Measurements from ENCODE around the gene SPATA13. TPM values are rescaled to one million over a fixed set of nuclear protein-coding genes. Genes with fewer than 3 reads are reported as not detected.

SPATA13 gene
- total and polyA plus RNA-seq, 2 donors from 2014 or later, result 12.3 to 69.2 TPM

DNA sequence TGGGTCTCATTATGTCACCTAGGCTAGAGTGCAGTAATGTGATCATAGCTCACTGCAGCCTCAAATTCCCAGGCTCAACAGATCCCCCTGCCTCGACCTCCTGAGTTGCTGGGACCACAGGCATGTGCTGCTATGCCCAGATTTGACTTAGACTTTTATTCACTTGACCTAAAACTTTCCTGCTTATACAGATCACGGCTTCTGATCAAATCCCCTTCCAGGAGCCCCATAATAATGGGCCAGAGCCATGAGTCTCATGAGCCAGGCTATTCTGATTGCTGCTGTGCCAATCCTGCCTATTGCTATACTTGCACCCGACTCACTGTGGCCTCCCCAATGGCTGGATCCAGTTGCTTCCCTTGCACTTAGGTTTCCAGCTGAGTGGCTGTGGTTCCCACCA is 190.9 kb downstream of the SPATA13 start:
- Histone ChIP-seq H3K4me1 (ENCODE audit: control insufficient read depth in 2 of 3, insufficient read depth in 2 of 3, low read depth in 1 of 3, low read length in 3 of 3) (no peaks in the 10 kb centered on the region), H3K9ac (ENCODE audit: low read length in 3 of 3) (no peak overlapping the region), H3K4me3 (ENCODE audit: low read length in 3 of 3) (no peak overlapping the region), H3K36me3 (ENCODE audit: control insufficient read depth in 2 of 3, insufficient read depth in 3 of 3, low read length in 3 of 3) (peaks cover 0 to 3% (median 0%) of the 10 kb centered on the region in 3 donors), H3K9me3 (ENCODE audit: control insufficient read depth in 2 of 3, insufficient read depth in 1 of 3, low read length in 3 of 3) (peaks cover 0 to 2% (median 0%) of the 10 kb centered on the region in 3 donors), H3K27me3 (ENCODE audit: control insufficient read depth, insufficient read depth, low read length) (no peaks in the 10 kb centered on the region), H3K27ac (ENCODE audit: low read depth in 2 of 2, low read length in 2 of 2) (no peak overlapping the region)
- intact Hi-C loops (cut with DNase I), result no loop called here
- DNase-seq, result no peak
- no peak for FAIRE-seq
- TF ChIP-seq, protein P1, sequence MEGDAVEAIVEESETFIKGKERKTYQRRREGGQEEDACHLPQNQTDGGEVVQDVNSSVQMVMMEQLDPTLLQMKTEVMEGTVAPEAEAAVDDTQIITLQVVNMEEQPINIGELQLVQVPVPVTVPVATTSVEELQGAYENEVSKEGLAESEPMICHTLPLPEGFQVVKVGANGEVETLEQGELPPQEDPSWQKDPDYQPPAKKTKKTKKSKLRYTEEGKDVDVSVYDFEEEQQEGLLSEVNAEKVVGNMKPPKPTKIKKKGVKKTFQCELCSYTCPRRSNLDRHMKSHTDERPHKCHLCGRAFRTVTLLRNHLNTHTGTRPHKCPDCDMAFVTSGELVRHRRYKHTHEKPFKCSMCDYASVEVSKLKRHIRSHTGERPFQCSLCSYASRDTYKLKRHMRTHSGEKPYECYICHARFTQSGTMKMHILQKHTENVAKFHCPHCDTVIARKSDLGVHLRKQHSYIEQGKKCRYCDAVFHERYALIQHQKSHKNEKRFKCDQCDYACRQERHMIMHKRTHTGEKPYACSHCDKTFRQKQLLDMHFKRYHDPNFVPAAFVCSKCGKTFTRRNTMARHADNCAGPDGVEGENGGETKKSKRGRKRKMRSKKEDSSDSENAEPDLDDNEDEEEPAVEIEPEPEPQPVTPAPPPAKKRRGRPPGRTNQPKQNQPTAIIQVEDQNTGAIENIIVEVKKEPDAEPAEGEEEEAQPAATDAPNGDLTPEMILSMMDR (IDR thresholded peaks at IDR 0.05; ENCODE audit: borderline replicate concordance, extremely low read depth, insufficient read depth), result no peak

DNA sequence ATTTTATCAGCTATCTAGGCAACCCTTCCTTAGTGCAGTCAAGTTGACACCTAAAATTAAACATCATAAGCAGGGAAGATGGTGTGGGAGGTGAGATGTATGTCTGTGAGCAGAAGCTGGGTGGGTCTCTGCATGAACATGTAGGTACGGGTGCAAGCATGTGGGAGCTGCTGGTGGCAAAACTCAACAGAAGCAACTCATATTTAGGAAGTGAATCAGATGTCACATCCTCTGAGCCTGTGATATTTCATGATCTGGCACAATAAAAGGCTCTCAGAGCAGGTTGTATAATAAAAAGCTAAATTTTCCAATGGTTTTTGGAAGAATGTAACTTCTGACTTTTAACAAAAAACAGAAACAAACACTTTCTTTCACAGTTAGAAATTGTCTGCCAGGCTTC is 193.2 kb downstream of the SPATA13 start:
- FAIRE-seq, result no peak
- Histone ChIP-seq H3K9ac (ENCODE audit: low read length in 3 of 3) (no peak overlapping the region), H3K27ac (ENCODE audit: low read depth in 2 of 2, low read length in 2 of 2) (no peak overlapping the region), H3K36me3 (ENCODE audit: control insufficient read depth in 2 of 3, insufficient read depth in 3 of 3, low read length in 3 of 3) (peaks cover 0 to 3% (median 0%) of the 10 kb centered on the region in 3 donors), H3K27me3 (ENCODE audit: control insufficient read depth, insufficient read depth, low read length) (no peaks in the 10 kb centered on the region), H3K9me3 (ENCODE audit: control insufficient read depth in 2 of 3, insufficient read depth in 1 of 3, low read length in 3 of 3) (peaks cover 0 to 4% (median 0%) of the 10 kb centered on the region in 3 donors), H3K4me1 (ENCODE audit: control insufficient read depth in 2 of 3, insufficient read depth in 2 of 3, low read depth in 1 of 3, low read length in 3 of 3) (no peaks in the 10 kb centered on the region), H3K4me3 (ENCODE audit: low read length in 3 of 3) (no peak overlapping the region)
- TF ChIP-seq, protein P1 (IDR thresholded peaks at IDR 0.05; ENCODE audit: borderline replicate concordance, extremely low read depth, insufficient read depth), result no peak
- no peak for DNase-seq
- intact Hi-C loops (cut with DNase I), result no loop called here

DNA sequence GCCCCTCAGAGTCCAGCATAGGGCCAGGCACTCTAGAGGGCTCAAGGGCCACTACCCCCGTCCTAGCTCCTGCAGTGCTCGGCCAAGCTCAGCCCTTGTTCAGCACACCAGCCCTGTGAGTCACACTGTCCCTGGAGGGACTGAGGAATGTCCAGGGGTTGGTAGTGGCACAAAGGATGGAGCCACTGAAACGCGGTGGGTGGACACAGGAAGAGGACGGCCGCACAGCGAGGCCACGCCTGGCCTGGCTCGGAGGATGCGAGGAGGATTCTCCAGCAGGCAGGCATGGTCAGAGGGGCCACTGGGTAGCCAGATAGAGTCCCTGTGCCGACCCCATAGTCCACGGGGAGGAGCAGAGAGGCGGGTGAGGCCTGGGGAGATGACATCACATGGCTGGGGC is 194.6 kb downstream of the SPATA13 start:
- Histone ChIP-seq H3K27ac (ENCODE audit: low read depth in 2 of 2, low read length in 2 of 2) (no peak overlapping the region), H3K4me3 (ENCODE audit: low read length in 3 of 3) (no peak overlapping the region), H3K4me1 (ENCODE audit: control insufficient read depth in 2 of 3, insufficient read depth in 2 of 3, low read depth in 1 of 3, low read length in 3 of 3) (no peaks in the 10 kb centered on the region), H3K36me3 (ENCODE audit: control insufficient read depth in 2 of 3, insufficient read depth in 3 of 3, low read length in 3 of 3) (peaks cover 0 to 3% (median 0%) of the 10 kb centered on the region in 3 donors), H3K9ac (ENCODE audit: low read length in 3 of 3) (no peak overlapping the region), H3K27me3 (ENCODE audit: control insufficient read depth, insufficient read depth, low read length) (no peaks in the 10 kb centered on the region), H3K9me3 (ENCODE audit: control insufficient read depth in 2 of 3, insufficient read depth in 1 of 3, low read length in 3 of 3) (peaks cover 0 to 4% (median 0%) of the 10 kb centered on the region in 3 donors)
- peak in 1 of 5 donors; percentile 63 for DNase-seq
- FAIRE-seq, result no peak
- TF ChIP-seq, protein P1 (IDR thresholded peaks at IDR 0.05; ENCODE audit: borderline replicate concordance, extremely low read depth, insufficient read depth), result no peak
- intact Hi-C loops (cut with DNase I), result no loop called here

DNA sequence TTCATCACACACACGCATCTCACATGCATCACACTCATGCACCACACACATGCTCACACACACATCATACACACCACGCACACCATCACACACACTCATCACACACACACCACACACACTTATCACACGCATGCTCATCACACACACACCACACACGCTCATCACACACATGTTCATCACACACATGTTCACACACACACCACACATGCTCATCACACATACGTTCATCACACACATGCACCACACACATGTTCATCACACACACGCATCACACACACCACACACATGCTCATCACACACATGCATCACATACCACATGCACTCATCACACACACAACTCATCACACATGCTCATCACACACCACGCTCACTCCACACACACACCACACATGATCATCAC is 195.8 kb downstream of the SPATA13 start:
- no peak for DNase-seq
- H3K27ac ChIP-seq (ENCODE audit: low read depth in 2 of 2, low read length in 2 of 2), result no peak overlapping the region
- H3K9me3 ChIP-seq (ENCODE audit: control insufficient read depth in 2 of 3, insufficient read depth in 1 of 3, low read length in 3 of 3), result peaks cover 0 to 4% (median 0%) of the 10 kb centered on the region in 3 donors
- no peak overlapping the region for H3K9ac ChIP-seq (ENCODE audit: low read length in 3 of 3)
- TF ChIP-seq, protein P1 (IDR thresholded peaks at IDR 0.05; ENCODE audit: borderline replicate concordance, extremely low read depth, insufficient read depth), result no peak
- peaks cover 0 to 2% (median 0%) of the 10 kb centered on the region in 3 donors for H3K4me1 ChIP-seq (ENCODE audit: control insufficient read depth in 2 of 3, insufficient read depth in 2 of 3, low read depth in 1 of 3, low read length in 3 of 3)
- no peak for FAIRE-seq
- intact Hi-C loops (cut with DNase I), result no loop called here
- H3K4me3 ChIP-seq (ENCODE audit: low read length in 3 of 3), result peak overlapping the region in 1 of 3 donors; percentile 35
- peaks cover 0 to 3% (median 0%) of the 10 kb centered on the region in 3 donors for H3K36me3 ChIP-seq (ENCODE audit: control insufficient read depth in 2 of 3, insufficient read depth in 3 of 3, low read length in 3 of 3)
- H3K27me3 ChIP-seq (ENCODE audit: control insufficient read depth, insufficient read depth, low read length), result no peaks in the 10 kb centered on the region

Data from kidney (tissue), 14 donors.